GM12878 (cell line): Measurements from ENCODE around the gene CLASP1.

ENCODE experiments used
- SMARCA5 ChIP-seq: fragments of 450-650 bp; IDR thresholded peaks from 2 replicates; pipeline ENCODE4 v1.6.1; 2017; ENCODE audit warnings: mild to moderate bottlenecking
- TCF3 ChIP-seq: IDR thresholded peaks from 2 replicates; pipeline ENCODE4 v1.6.1; 2012; ENCODE audit warnings: low read depth, mild to moderate bottlenecking, low read length, borderline replicate concordance; ENCODE audit not compliant: insufficient read depth
- USF1 ChIP-seq: IDR thresholded peaks from 2 replicates; pipeline ENCODE4 v1.6.1; 2011; ENCODE audit warnings: borderline replicate concordance, low read depth, mild to moderate bottlenecking, moderate library complexity, mixed read lengths, low read length; ENCODE audit not compliant: insufficient read depth; ENCODE audit errors: extremely low read length
- TF ChIP-seq, protein P1 (sequence below): IDR thresholded peaks from 2 replicates; pipeline ENCODE4 v1.6.1; 2012; ENCODE audit warnings: low read length, inconsistent platforms
- TF ChIP-seq, protein P2 (sequence below), 3 experiments: IDR thresholded peaks in 2 of 3; conservative IDR thresholded peaks in 1 of 3; 2 replicates each; pipeline ENCODE4 v1.5.1; 2011; ENCODE audit warnings: low read depth in 3 of 3, low read length in 3 of 3, mild to moderate bottlenecking in 3 of 3, control low read depth in 2 of 3, moderate library complexity in 2 of 3, inconsistent platforms in 1 of 3, mixed read lengths in 1 of 3; ENCODE audit not compliant: control insufficient read depth in 2 of 3, insufficient read depth in 1 of 3; ENCODE audit errors: extremely low read depth in 1 of 3

DNA sequence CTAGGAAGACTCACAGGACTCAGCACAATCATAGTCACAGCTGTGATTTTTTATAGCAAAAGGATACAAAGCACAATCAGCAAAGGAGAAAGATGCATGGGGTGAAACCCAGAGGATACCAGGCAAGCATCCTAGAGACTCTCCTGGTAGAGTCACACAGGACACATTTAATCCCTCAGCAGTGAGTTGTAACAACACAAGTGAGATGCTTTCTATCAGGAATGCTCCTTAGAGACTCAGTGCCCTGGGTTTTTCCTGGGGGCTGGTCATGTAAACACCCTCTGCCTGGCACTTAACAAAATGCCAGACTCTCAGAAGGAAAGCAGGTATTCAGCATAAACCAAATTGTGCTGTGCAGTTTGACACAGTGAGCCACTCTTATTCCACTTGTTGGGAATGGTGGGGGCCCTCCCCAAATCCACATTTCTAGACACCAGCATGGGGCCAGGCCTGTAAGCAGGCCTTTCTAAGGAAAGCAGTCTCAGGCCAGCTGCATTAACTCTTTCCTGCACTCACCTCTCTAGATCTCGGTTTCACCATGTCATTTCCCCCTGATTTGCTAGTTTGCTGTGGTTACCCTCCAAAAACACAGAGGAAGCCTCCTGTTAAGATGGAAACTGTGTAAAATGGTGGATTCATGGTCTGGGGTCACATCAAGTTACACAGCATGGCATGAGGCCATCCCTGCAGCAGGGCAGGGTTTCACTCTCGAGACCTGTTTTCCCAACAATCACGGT is 135.5 kb downstream of the CLASP1 start:
- TF ChIP-seq, protein P1, sequence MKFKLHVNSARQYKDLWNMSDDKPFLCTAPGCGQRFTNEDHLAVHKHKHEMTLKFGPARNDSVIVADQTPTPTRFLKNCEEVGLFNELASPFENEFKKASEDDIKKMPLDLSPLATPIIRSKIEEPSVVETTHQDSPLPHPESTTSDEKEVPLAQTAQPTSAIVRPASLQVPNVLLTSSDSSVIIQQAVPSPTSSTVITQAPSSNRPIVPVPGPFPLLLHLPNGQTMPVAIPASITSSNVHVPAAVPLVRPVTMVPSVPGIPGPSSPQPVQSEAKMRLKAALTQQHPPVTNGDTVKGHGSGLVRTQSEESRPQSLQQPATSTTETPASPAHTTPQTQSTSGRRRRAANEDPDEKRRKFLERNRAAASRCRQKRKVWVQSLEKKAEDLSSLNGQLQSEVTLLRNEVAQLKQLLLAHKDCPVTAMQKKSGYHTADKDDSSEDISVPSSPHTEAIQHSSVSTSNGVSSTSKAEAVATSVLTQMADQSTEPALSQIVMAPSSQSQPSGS: no peak
- no peak for TF ChIP-seq USF1
- TF ChIP-seq, protein P2, sequence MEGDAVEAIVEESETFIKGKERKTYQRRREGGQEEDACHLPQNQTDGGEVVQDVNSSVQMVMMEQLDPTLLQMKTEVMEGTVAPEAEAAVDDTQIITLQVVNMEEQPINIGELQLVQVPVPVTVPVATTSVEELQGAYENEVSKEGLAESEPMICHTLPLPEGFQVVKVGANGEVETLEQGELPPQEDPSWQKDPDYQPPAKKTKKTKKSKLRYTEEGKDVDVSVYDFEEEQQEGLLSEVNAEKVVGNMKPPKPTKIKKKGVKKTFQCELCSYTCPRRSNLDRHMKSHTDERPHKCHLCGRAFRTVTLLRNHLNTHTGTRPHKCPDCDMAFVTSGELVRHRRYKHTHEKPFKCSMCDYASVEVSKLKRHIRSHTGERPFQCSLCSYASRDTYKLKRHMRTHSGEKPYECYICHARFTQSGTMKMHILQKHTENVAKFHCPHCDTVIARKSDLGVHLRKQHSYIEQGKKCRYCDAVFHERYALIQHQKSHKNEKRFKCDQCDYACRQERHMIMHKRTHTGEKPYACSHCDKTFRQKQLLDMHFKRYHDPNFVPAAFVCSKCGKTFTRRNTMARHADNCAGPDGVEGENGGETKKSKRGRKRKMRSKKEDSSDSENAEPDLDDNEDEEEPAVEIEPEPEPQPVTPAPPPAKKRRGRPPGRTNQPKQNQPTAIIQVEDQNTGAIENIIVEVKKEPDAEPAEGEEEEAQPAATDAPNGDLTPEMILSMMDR (IDR thresholded peaks at IDR 0.05 in 2 of 3, conservative IDR thresholded peaks at IDR 0.05 in 1 of 3; ENCODE audit: control insufficient read depth in 2 of 3, extremely low read depth in 1 of 3, insufficient read depth in 1 of 3, low read depth in 3 of 3, low read length in 3 of 3): no peak
- TF ChIP-seq TCF3: no peak
- no peak for TF ChIP-seq SMARCA5
